BE2C (cell line): ENCODE results near the gene SEBOX.

Source experiments
- DNase-seq: peaks from one replicate; pipeline ENCODE4 v3.0.0-alpha.2; 2020
- H3K27me3 ChIP-seq: fragments of 250-450 bp; sonication (Bioruptor Pico); 2 replicates; pipeline ENCODE4 v1.5.1; 2020; ENCODE audit warnings: mild to moderate bottlenecking
- H3K36me3 ChIP-seq: fragments of 250-450 bp; sonication (Bioruptor Pico); 2 replicates; pipeline ENCODE4 v1.5.1; 2020; ENCODE audit warnings: mild to moderate bottlenecking
- H3K4me1 ChIP-seq: fragments of 250-450 bp; sonication (Bioruptor Pico); 2 replicates; pipeline ENCODE4 v1.5.1; 2020
- H3K4me3 ChIP-seq: 2 replicates; pipeline ENCODE4 v1.5.1; 2011; ENCODE audit warnings: low read depth, low read length
- H3K9me3 ChIP-seq: fragments of 250-450 bp; sonication (Bioruptor Pico); 2 replicates; pipeline ENCODE4 v1.5.1; 2020
- CTCF ChIP-seq: IDR thresholded peaks from 2 replicates; pipeline ENCODE4 v1.5.1; 2012; ENCODE audit warnings: mild to moderate bottlenecking, low read depth, low read length

Gene SEBOX

GRCh38 chr17:28317966-28318758 is 46.8 kb downstream of the SEBOX start:
- Histone ChIP-seq H3K36me3 (peaks cover 4% of the 10 kb centered on the region), H3K4me3 (peak overlapping the region; percentile 61), H3K27me3 (no peaks in the 10 kb centered on the region), H3K9me3 (no peaks in the 10 kb centered on the region), H3K4me1 (no peaks in the 10 kb centered on the region; the same call in 1 of the 2 replicates)
- TF ChIP-seq CTCF, result no peak
- peak; percentile 16 for DNase-seq

- Histone ChIP-seq H3K36me3 (peaks cover 4% of the 10 kb centered on the region), H3K27me3 (no peaks in the 10 kb centered on the region), H3K9me3 (no peaks in the 10 kb centered on the region), H3K4me3 (peak overlapping the region; percentile 61), H3K4me1 (no peaks in the 10 kb centered on the region; the same call in 1 of the 2 replicates)
- no peak for DNase-seq
- no peak for TF ChIP-seq CTCF
Observed at GRCh38 chr17:28317099-28317965, 47.7 kb downstream of the SEBOX start.

GRCh38 chr17:28315846-28316705 is 48.9 kb downstream of the SEBOX start:
- no peak for TF ChIP-seq CTCF

GRCh38 chr17:28313841-28314240 is 51.2 kb downstream of the SEBOX start:
- Histone ChIP-seq H3K27me3 (no peaks in the 10 kb centered on the region), H3K4me3 (no peak overlapping the region), H3K4me1 (no peaks in the 10 kb centered on the region; the same call in 1 of the 2 replicates), H3K36me3 (no peaks in the 10 kb centered on the region), H3K9me3 (no peaks in the 10 kb centered on the region)
- no peak for DNase-seq
- no peak for TF ChIP-seq CTCF

More at GRCh38 chr17:28315846-28316705, 48.9 kb downstream of the SEBOX start:
- H3K9me3 ChIP-seq, result no peaks in the 10 kb centered on the region
- H3K27me3 ChIP-seq, result no peaks in the 10 kb centered on the region
- H3K4me3 ChIP-seq, result no peak overlapping the region
- no peaks in the 10 kb centered on the region; the same call in 1 of the 2 replicates for H3K4me1 ChIP-seq
- no peak for DNase-seq
- peaks cover 4% of the 10 kb centered on the region; the same call in 1 of the 2 replicates for H3K36me3 ChIP-seq
